ENCODE measurements around the gene OSBP2.
A peak's percentile ranks its signal among the peaks of the same experiment; 100 is the strongest.

The OSBP2 gene

DNA sequence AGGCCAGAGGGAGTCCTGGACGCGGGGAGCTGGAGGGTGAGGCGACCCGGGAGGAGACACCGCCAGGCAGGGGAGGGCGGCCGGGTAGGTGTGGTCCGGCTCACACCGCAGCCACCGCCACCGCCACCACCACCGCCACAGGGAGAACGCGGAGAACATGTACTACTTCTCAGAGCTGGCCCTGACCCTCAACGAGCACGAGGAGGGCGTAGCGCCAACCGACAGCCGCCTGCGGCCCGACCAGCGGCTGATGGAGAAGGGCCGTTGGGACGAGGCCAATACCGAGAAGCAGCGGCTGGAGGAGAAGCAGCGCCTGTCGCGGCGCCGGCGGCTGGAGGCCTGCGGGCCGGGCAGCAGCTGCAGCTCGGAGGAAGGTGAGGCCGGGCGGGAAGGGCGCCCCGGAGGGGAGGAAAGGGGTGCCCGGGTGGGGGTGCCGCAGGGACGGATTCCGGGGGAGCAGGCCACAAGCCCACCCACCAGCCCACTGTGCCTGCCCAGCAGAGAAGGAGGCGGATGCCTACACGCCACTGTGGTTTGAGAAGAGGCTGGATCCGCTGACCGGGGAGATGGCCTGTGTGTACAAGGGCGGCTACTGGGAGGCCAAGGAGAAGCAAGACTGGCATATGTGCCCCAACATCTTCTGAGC, 211.1 kb downstream of the OSBP2 start:
- DNase-seq (ENCODE audit: low read depth): no peak

GRCh38 chr22:30906411-30906810, 211.7 kb downstream of the OSBP2 start:
- DNase-seq (ENCODE audit: low read depth): no peak

DNA sequence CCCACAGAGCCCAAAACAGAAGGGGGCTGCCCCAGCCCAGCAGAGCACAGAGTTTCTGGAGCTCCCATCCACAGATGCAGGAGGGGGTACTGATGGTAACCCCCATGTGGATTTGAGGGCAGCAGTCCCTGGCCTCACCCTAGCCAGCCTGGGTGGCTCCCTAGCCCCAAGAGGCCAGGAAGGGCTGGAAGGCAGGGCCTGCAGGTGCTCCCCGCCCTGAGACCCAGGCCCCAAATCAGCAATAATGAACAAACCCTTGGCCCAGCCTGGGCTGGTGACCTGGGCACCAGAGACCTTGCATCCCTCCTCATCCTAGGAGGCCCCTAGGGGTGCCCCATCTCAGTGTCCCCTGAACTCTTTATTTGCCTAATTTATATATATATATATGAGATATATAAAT, 212.3 kb downstream of the OSBP2 start:
- no peak for DNase-seq (ENCODE audit: low read depth)

- DNase-seq (ENCODE audit: low read depth): no peak
Observed at GRCh38 chr22:30908051-30908461, 213.4 kb downstream of the OSBP2 start.

GRCh38 chr22:30909306-30909705, 214.6 kb downstream of the OSBP2 start:
- DNase-seq (ENCODE audit: low read depth): no peak

DNA sequence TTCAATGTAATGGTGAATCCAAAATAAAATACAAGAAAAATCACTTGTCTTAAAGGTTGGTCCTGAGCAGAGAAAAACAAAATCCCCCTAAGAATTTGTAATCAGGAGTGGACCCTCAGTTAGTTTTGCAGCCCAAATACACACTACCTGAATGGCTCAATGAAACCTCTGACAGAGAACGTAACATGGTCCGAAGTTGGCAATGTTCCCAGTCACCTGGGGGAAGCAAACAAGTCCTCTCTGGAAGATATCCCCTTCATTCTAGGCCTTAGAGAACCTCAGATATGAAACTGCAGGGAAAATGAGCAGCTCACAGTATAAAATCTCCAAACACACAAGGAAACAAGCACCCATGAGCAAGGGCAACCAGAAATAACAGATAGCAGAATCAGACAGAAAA, 215.7 kb downstream of the OSBP2 start:
- no peak for DNase-seq (ENCODE audit: low read depth)

DNA sequence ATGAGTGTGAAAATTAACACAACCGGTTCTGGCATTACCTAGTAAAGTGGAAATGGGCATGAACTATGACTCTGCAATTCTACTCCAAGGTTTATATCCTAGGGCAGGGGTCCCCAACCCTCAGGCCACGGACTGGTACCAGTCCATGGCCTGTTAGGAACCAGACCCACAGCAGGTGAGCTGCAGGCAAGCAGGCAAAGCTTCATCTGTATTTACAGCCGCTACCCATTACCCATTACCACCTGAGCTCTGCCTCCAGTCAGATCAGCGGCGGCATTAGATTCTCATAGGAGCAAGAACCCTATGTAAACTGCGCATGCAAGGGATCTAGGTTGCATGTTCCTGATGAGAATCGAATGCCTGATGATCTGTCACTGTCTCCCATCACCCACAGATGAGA, 224.1 kb downstream of the OSBP2 start:
- DNase-seq (ENCODE audit: low read depth): no peak

- no peak for DNase-seq (ENCODE audit: low read depth)
Observed at GRCh38 chr22:30919973-30920372, 225.3 kb downstream of the OSBP2 start.

- DNase-seq (ENCODE audit: low read depth): peak; percentile 50
Observed at GRCh38 chr22:30920407-30920806, 225.7 kb downstream of the OSBP2 start.

DNA sequence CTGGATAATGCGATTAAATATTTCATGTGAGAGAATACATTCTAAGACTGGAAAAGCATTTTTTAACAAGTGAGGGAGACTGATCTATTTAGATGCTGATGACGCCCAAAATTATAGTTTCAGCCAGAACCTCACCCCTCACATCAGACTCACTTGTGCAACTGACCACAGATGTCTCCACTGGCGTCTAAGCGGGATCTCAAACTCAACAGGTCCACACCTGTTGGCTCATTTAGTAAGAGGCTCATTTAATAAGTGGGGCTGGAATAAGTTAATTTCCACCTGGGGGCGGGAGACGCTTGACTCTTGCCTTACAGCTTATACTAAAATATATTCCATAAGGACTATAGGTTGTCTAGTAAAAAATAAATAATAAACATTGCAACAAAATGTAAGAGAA, 226.4 kb downstream of the OSBP2 start:
- no peak for DNase-seq (ENCODE audit: low read depth)

GRCh38 chr22:30922151-30922611, 227.5 kb downstream of the OSBP2 start:
- peak; percentile 63 for DNase-seq (ENCODE audit: low read depth)

DNA sequence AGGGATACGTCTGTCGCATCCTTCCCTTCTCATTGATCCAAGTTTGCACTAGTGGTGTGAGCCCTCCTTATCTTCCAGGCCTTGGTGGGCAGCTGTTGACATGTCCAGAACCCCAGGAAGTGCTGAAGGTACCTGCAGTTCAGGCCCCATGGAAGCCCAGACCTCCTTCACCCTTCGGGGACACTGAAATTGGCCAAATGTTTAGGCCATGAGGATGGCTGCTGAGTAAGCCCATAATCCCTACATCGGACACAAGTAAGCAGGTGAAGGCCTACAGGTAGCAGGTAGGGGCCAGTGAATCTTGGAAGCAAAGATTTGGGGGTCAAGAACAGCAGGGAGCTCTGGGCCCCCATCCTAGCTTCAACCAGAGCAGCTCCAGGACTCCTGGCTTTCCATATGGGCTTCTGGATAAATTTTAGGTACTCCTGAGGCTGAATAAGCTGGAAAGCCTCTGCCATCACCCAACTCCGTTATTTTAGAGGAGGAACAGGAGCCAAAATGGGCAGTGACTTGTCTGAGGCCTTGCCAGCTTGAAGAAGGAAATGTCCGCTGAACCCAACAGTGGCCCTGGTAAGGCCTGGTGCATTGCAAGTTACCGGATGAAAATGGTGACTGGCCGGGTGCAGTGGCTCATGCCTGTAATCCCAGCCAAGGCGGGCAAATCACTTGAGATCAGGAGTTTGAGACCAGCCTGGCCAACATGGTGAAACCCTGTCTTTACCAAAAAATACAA, 228.7 kb downstream of the OSBP2 start:
- no peak for DNase-seq (ENCODE audit: low read depth)

GRCh38 chr22:30925667-30926066, 231.0 kb downstream of the OSBP2 start:
- no peak for DNase-seq (ENCODE audit: low read depth)

- no peak for DNase-seq (ENCODE audit: low read depth)
Observed at GRCh38 chr22:30926706-30927105, 232.0 kb downstream of the OSBP2 start.

DNA sequence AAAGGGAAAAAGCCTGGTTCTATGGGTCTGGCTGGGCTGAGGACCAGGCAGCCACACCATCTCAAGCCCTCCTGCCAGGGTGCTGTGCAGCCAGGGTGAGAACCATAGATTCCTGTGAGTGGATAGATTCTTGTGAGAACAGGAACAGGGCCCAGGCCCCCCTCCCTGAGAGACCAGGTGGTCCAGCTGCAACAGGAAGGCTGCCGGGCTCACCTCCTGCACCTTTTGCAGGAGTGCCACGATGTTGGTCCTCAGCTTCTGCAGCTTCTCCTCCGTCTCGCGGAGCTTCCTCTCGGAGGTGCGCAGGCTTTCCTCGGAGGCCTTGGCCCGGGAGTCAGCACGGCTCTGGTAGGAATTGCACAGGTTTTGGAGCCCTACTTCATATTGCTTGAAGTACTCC, 233.1 kb downstream of the OSBP2 start:
- no peak for DNase-seq (ENCODE audit: low read depth)

GRCh38 chr22:30928401-30928800, 233.7 kb downstream of the OSBP2 start:
- DNase-seq (ENCODE audit: low read depth): no peak

DNA sequence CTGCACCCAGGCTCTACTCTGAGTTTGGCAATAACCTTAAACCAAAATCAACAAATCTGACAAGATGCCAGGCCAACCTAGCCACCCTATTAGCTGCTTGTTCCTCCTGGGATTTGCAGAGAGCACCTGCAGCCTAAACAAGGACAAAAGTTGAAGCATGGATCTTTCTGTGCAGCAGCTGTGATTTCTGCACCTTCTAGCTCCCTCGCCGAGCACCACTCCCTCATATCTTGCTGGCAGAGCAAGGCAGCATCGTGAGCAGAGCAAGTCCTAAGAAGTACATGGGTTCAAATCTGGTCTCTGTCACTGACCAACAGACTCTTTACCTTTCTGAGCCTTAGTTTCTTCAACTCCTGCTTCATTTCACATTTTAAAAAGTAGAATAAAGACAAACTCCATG, 235.6 kb downstream of the OSBP2 start:
- DNase-seq (ENCODE audit: low read depth): no peak

GRCh38 chr22:30931541-30932300, 237.0 kb downstream of the OSBP2 start:
- DNase-seq (ENCODE audit: low read depth): no peak

DNA sequence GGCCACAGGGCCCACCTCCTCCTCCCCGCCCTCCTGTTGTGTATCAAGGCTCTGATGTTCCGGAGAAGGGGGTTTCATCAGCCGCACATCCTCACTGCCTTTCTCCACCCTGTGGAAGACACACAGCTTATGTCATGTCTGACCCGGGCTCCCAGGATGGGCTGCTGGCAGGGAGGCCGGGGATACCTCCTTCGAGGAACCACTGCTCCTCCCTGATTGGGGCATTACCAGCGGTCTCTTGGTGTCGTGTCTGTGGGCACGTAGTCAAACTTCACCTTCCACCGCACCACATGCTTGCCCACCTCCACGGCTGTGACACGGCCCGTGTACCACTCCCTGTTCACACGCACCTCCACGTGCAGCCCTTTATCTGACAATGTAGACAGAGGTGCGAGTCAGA, 238.0 kb downstream of the OSBP2 start:
- no peak for DNase-seq (ENCODE audit: low read depth)

- DNase-seq (ENCODE audit: low read depth): no peak
Observed at GRCh38 chr22:30933457-30933856, 238.8 kb downstream of the OSBP2 start.

DNA sequence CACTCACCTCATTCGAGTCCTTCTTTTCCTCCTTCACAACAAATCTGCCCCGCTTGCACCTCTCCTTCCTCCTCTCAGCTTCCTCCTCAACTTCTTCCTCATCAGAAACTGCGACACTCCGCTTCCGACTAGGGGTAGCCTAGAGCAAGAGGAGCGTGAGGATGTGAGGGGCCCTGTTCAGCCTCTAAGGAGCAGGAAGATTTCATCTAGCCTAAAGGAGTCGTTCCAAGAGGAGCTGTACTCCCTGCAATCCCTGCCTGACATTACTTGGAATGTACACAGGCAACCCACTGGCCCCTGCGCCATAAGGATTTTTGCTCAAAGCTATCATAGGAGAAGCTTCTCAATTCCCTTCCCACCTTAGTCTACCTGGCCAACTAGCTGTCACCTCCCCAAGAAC, 239.4 kb downstream of the OSBP2 start:
- DNase-seq (ENCODE audit: low read depth): no peak

DNA sequence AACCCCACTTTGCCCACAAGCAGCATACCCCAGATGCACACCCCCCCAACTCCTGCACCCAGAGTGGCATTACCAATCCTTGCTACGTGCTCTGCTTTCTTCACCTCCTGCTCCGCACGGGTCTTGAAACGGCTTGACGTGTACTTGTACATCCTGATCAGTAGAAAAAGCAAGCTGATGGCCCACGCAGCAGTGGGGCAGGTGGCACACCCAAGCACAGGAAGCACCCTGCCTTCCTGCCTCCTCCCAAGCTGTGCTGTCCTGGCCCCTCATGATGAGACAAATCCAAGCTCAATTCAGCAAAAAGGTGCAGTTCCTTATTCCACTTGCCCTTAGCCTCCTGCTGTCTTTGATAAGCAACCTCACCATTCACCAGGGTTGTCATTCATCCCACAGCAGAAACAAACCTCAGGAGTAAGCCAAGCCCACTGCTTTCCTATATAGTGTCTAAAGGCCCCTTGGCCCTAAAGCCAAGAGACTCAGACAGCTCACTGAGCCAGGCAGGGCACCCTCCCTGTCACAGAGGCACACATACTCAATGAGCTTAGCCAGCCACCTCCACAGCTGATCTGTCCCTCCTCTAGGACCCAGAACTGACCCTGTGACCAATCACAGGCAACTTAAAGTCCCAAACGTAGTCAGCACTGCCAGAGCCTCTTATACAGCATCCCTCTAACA, 246.2 kb downstream of the OSBP2 start:
- no peak for DNase-seq (ENCODE audit: low read depth)

DNA sequence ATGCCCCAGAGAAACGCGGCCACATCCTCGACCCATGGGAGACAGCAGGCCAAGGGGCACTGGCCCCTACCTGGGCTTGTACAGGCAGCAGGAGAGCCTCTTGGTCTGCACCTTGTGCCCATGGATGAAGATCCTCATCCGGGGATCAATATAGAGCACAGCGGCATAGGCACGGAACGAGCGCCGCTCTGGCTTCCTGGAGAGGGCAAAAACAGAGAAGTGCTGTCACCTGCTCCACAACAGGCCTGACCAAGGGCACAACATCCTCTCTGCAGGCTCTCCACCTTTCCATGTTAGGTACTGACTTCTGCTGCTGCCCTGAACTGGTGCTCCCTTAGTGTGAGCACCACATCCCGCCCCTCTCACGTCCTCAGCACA, 246.7 kb downstream of the OSBP2 start:
- DNase-seq (ENCODE audit: low read depth): no peak
